Muscle of arm (tissue), 12 donors: ENCODE measurements around the gene HYCC1. TPM values are rescaled to one million over a fixed set of nuclear protein-coding genes. Genes with fewer than 3 reads are reported as not detected.
"Not testable (repeated sequence)": the region's sequence is repeated elsewhere in the genome, so short reads cannot be mapped to it uniquely, and the experiment has no call there.

Experiments used
- DNase-seq: peaks from one replicate; pipeline ENCODE4 v3.0.0-alpha.2; 2013
- polyA plus RNA-seq, 12 donors: library from polyadenylated mRNA; unstranded; fragments of 120-200 nt; gene quantifications; one replicate each; pipeline ENCODE4 v1.2.1, GENCODE V29; 2013; ENCODE audit not compliant: insufficient read length in 12 of 12

Gene HYCC1
- polyA plus RNA-seq, 12 donors = 18.7 to 40.4 (median 31.8) TPM; not detected in 1

GRCh38 chr7:22990588-22990949, 23.4 kb downstream of the HYCC1 start:
- DNase-seq = no peak

GRCh38 chr7:22989643-22990587, 24.0 kb downstream of the HYCC1 start:
- no peak for DNase-seq

GRCh38 chr7:22985436-22985835, 28.5 kb downstream of the HYCC1 start:
- no peak for DNase-seq

GRCh38 chr7:22983257-22983855, 30.6 kb downstream of the HYCC1 start:
- DNase-seq = no peak

- DNase-seq = no peak
Measured at GRCh38 chr7:22980422-22980821, 33.5 kb downstream of the HYCC1 start.

- DNase-seq = no peak
Measured at GRCh38 chr7:22979861-22980260, 34.1 kb downstream of the HYCC1 start.

- no peak for DNase-seq
Measured at GRCh38 chr7:22979251-22979650, 34.7 kb downstream of the HYCC1 start.

GRCh38 chr7:22974636-22975035, 39.3 kb downstream of the HYCC1 start:
- not testable (repeated sequence) for DNase-seq

GRCh38 chr7:22972207-22972606, 41.7 kb downstream of the HYCC1 start:
- DNase-seq = no peak

GRCh38 chr7:22969010-22969431, 44.9 kb downstream of the HYCC1 start:
- no peak for DNase-seq

Other genes with a start within 250 kb of the HYCC1 start
- 100 to 1,000 TPM in 11 of 12 donors, not detected in 1; 298 to 843 (median 749) TPM for gene TOMM7, start 191.3 kb downstream of the HYCC1 start, polyA plus RNA-seq
- gene KLHL7, start 91.7 kb upstream of the HYCC1 start, polyA plus RNA-seq = 10 to 100 TPM in 11 of 12 donors, not detected in 1; 20.0 to 41.4 (median 26.0) TPM
- gene NUP42, start 167.9 kb upstream of the HYCC1 start, polyA plus RNA-seq = 10 to 100 TPM in 11 of 12 donors, not detected in 1; 26.5 to 57.9 (median 35.0) TPM
- gene GPNMB, start 232.6 kb upstream of the HYCC1 start, polyA plus RNA-seq = 100 to 1,000 TPM in 1 of 12 donors, 10 to 100 TPM in 10, not detected in 1; 18.2 to 147 (median 46.7) TPM